ENCODE results near the gene RCOR1. TPM values are rescaled to one million over a fixed set of nuclear protein-coding genes. Genes with fewer than 3 reads are reported as not detected.

The RCOR1 gene
- total RNA-seq, result 11.3 TPM

GRCh38 chr14:102591944-102592762, at the start of gene RCOR1:
Gene RCOR1, plus strand, starts transcription at chr14:102592649. Its CDS starts 238 bp downstream, at chr14:102592887.

GRCh38 chr14:102776761-102777710, 184.6 kb downstream of the RCOR1 start, which contains the start of gene TRAF3:
Gene TRAF3, plus strand, starts transcription at chr14:102777449. Its CDS starts 92,753 bp downstream, at chr14:102870202.

Small RNAs within 50 kb of the gene (small RNA-seq; reads per million reads assigned to genes)
- gene RF00019, result not detected
- not detected for gene RN7SL546P

Other genes starting within 250 kb of the RCOR1 start
- 34.6 TPM for gene CINP, start 229.8 kb upstream of the RCOR1 start, total RNA-seq
- 21.0 TPM for gene TECPR2, start 229.7 kb upstream of the RCOR1 start, total RNA-seq
- gene ANKRD9, start 82.9 kb upstream of the RCOR1 start, total RNA-seq, result 12.0 TPM
- 25.4 TPM for gene TRAF3, start 184.8 kb downstream of the RCOR1 start, total RNA-seq